Spleen (tissue), 7 donors: ENCODE measurements around the gene FREM2.

Experiments used
- CTCF ChIP-seq, 11 experiments: fragments of 200-600 bp in 7 of 11; fragments of 450-650 bp in 4 of 11; sonication (generic) in 4 of 11; IDR thresholded peaks in 8 of 11; conservative IDR thresholded peaks in 3 of 11; 1 replicate in 7 of 11; 2 replicates in 4 of 11; pipeline versions ENCODE4 v1.4.0 to v1.8.0; 2016 to 2021; ENCODE audit warnings: antibody characterized with exemption in 11 of 11, inconsistent platforms in 4 of 11, mild to moderate bottlenecking in 1 of 11
- POLR2A ChIP-seq, 3 donors: fragments of 450-650 bp; IDR thresholded peaks; one replicate each; pipeline ENCODE4 v1.5.1; 2017; ENCODE audit warnings: antibody characterized with exemption in 3 of 3, mild to moderate bottlenecking in 1 of 3
- POLR2AphosphoS5 ChIP-seq, 3 donors: sonication (generic); formaldehyde crosslinking; IDR thresholded peaks; one replicate each; pipeline ENCODE4 v1.5.1; 2017; ENCODE audit warnings: antibody characterized with exemption in 3 of 3
- donor health status: DM: no; HTN: no; CAD: no; lungs with moderate emphysema.
- donor health status: DM: no; HTN: no; CAD: no.
- donor health status: DM: no; HTN: no; CAD: no.

GRCh38 chr13:38849315-38849714 lies 162.4 kb downstream of the FREM2 start:
- TF ChIP-seq CTCF (IDR thresholded peaks at IDR 0.05 in 8 of 11, conservative IDR thresholded peaks at IDR 0.05 in 3 of 11) (no peak), POLR2AphosphoS5 (IDR thresholded peaks at IDR 0.05) (no peak), POLR2A (IDR thresholded peaks at IDR 0.05) (no peak)
